Measurements from ENCODE around the gene WDFY2.
"Not testable (repeated sequence)": the region's sequence is repeated elsewhere in the genome, so short reads cannot be mapped to it uniquely, and the experiment has no call there.

The WDFY2 gene

DNA sequence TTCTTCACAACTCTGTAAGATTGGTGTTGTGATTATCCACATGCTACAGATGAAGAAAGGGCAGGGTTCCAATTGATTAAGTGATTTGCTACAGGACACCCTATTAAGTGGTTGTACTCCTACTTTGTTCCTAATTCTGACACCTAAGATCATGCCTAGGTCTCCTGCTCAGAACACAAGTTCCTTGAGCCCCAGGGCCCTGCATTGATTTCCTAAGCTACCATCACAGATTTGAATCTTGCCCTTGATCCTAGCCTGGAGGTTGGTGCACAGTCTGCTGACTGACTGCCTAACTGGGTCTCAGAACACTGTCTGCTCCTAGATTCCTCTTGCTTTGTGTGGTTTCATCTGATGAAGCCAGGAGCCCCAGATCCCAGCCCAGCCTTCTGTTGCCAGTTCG is 19.6 kb upstream of the WDFY2 start:
- DNase-seq: no peak

DNA sequence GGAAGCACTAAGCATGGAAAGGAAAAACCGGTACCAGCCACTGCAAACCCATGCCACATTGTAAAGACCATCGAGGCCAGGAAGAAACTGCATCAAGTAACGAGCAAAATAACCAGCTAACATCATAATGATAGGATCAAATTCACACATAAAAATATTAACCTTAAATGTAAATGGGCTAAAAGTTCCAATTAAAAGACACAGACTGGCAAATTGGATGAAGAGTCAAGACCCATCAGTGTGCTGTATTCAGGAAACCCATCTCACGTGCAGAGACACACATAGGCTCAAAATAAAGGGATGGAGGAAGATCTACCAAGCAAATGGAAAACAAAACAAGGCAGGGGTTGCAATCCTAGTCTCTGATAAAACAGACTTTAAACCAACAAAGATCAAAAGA is 15.3 kb upstream of the WDFY2 start:
- DNase-seq: not testable (repeated sequence)

DNA sequence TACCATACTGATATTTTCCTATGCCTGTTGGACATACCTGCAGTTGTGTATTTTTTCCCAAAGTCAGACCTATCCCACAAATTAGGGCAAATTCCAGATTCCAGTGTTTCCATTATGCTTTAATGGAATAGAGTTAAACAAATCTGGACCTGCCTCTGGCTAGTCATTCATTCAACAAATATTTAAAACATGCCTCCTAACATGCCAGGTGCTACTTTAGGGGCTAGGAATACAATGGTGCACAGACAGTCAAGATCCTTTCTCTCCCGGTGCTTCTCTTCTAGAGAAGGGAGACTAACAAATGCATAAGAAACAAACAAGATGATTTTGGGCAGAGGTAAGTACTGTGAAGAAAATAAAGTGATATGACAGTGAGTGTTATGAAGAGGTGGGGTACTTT is 7.5 kb upstream of the WDFY2 start:
- DNase-seq: no peak

DNA sequence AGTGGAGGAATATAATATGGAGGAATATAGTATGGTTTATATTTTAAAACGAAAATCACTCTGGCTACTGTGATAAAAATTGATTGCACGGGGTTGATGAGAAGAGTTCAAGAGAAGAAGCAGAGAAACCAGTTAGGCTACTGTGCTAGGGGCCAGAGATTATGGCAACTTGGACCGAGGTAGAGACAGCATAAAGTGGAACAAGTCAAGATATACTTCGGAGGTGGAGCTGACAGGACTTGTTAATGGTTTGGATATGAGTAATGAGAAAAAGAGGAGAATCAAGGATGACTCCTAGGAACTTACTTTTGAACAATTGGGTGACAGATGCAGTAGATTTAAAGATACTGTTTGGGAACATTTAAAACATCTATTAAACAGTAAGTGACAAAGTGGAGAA is 6.6 kb upstream of the WDFY2 start:
- no peak for DNase-seq

DNA sequence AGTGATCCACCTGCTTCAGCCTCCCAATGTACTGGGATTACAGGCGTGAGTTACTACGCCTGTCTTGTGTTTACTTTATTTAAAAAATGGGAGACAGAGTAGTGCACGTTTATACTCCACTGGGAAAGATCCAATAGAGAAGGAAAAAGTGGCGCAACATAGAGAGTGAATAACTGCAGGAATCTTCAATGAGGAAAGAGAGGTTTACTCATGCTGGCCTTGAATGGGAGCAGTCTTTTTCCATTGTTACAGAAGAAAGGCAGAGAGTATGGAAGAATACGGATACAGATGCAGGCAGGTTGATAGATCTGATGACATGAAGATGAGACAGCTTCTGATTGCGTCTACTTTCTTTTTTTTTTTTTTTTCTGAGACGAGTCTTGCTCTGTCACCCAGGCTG is 4.6 kb upstream of the WDFY2 start:
- DNase-seq: no peak

DNA sequence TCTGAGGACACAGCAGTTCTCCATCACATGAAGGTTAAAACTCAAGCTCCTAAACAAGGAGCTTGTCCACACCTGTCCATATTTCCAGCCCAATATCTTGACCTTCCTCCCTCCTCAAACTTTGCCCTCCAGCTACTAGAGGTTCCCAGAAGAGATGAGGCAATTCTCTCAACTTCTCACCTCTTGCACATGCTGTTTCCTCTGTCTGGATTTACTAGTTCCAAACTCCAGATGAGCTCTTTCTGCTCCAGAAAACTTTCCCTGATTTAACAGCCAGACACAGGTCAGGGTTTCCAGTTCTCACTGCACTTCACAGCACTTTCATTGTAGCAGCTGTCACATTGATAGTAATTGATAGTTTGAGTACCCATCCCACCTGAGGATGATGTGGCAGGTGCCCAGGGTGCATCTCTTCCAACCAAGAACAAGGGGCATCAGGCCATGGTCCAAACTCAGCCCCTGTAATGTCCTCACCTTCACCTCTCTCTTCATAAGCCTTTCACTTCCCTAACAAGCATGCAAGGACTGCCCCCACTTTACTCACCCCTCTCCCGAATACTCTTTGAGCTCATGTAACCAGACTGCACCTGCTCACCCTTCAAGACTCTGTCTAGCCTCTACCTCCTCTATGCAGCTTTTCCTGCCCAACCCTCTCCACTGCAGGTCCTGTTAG is 3.0 kb upstream of the WDFY2 start:
- DNase-seq: no peak

DNA sequence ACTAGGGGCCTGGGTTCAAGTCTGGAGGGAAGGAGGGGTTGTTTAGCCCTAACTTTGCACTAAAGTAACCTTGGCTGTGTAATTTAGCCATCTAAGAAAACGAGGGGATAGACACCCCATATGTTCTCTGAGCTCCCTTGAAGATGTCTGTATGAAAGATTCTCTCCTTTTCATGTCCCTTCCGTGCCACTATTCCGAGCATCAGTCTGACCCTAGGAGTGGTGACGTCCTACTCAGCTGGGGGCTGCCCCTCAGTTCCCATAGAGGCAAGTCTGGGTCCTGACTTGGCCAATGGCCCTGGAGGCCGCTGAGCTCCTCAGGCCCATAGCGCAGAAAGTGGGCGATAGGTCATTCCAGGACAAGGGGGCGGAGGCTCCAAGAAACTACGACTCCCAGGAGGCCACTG is 790 bp upstream of the WDFY2 start:
- no peak for DNase-seq

DNA sequence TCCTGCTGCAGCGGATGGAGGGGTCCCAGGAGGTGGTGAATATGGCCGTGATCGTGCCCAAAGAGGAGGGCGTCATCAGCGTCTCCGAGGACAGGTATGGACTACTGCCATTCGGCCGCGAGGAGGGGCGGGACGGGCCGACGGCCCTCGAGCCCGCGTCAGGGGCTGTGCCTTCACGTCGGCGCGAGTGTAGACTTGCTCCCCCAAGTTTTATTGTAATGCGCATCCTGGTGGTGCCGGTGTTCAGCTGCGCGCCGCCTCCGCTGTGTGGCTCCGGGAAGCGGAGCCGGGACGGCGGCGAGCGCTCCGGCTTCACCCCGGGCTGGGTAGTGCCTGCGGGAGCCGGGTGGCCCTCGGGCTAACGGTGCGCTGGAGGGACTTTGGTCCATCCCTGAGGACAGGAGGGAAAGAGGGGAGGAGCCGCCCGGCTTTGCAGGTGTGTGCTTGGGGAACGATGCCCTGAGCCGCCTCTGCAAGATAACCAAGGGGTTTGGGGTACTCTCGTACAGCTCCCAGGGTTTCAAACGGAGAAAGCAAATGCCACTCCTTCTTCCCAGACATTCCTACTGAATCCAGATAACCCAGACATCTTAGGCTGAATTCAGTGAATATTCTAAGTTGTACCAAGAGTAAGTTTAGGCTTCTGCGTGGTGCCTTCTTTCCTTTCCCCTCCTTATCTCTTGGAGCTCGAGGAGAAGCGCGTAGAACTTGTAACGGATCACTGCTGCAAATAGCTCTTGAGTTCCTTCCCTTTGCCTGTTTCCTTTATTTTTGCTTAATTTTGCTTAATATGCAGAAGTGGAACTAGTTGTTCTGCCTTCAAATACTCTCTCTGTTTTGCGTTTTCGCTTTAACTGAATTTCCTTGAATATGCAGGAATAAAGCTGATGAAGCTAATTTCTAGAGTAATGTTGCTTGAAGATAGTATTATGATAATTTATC is 740 bp downstream of the WDFY2 start:
- DNase-seq: peak; percentile 83

DNA sequence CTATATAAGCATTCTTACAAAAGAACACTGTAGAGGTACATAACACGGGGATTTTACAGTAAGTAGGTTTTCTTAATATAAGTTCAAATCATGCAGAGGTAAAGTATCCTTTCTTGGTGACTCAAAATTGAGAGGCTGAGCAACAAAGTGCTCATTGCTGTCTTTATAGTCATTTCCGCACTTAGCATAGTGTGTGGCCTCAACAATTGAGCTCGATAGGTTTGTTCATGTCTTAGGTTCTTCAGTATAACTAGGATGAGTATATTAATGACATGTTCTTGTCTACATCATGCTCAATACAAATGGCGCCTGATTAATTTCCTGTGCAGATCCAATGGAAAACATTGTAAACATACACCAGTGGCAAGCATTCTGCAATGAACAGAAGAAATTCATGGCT is 1.4 kb downstream of the WDFY2 start:
- no peak for DNase-seq

DNA sequence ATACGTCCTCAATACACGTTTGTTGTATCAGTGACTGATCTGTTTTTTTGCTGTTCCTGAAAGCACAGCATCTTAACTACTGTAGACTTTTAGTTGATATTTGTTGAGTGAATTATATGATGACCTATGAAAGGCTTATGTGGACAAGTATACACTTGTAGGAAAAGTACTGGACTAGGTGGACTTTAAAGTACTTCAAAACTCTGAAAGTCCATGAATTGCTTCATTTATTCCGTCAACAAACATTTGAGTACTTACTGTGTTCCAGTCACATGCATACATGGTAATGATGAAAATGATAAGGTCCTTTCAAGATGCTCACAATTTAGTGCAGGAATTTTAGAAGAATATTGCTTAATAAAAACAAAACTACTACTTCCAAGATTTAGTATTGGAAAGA is 3.1 kb downstream of the WDFY2 start:
- DNase-seq: no peak

DNA sequence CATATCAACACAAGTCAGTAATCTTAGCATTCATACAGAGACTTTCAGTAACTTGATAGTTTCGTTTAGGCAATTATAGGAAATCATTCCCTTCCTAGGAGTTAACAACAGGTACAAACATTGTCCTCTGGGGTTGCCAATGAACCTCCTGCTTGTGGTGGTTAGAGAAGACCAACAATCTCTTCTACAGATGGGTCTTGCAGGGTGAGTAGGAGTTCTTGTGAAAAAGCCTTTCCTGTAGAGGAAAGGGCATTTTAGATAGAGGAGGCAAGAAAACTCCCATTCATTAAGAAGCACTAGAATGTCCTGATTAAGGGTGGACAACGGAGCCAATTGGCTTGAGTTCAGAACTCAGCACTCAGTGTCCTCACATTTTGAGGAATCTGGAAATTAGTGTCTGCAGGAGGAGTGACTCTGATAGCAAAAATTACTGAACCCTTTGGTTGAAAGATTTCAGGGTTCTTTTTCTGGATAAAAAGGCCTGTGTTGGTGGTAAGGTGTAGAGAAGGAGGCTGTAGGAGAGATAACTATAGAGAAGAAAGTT is 4.2 kb downstream of the WDFY2 start:
- no peak for DNase-seq

DNA sequence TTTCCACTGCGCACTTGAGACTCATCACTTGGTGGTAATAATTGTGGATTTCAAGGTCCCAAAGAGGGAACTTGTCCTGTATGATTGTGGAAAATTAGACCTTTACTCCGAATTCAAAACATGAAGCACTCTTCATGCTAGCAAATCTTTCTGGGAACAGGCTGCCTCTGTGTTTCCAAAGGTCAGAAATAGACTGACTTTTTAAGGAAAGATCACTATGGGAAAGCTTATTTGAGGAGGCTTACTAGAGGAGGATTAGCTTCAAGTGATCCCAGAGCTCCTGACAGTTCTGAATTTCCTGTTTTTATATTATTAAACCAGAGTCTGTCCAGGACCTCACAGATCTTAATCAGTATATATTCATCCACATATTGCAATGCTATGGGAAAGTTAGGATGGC is 5.5 kb downstream of the WDFY2 start:
- DNase-seq: no peak

DNA sequence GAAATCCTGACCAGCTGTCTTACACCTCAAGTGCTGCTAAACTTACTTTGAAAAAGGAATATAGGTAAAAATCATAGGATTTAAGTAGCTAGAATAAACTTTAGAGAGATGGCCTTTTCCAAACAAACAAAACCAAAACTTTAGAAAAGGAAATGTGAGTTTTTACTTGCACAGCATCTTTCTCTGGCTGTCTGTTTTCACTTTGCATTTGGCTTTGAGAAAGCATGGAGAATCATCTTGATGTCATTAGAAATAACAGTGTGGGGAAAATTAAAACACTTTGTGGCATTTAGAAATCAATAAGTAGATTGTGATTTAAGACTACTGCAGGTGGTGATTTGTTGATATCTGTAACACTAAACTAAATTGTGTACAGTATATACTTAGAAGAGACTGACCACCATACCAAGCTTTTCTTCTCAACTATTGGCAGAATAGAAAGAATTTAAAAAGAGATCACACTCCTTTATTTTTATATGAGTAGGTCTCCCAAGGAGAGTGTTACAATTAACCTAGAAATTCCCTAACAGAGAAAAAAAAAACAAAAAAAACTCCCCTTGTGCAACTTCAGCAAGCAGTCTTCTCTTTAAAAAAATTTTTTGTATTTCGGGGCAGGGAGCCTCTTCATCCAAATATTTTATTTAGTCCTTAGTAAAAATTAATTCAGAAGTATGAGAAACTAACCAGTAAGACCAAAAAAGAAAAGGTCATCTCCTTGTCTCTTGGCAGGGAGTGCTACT is 6.1 kb downstream of the WDFY2 start:
- no peak for DNase-seq

DNA sequence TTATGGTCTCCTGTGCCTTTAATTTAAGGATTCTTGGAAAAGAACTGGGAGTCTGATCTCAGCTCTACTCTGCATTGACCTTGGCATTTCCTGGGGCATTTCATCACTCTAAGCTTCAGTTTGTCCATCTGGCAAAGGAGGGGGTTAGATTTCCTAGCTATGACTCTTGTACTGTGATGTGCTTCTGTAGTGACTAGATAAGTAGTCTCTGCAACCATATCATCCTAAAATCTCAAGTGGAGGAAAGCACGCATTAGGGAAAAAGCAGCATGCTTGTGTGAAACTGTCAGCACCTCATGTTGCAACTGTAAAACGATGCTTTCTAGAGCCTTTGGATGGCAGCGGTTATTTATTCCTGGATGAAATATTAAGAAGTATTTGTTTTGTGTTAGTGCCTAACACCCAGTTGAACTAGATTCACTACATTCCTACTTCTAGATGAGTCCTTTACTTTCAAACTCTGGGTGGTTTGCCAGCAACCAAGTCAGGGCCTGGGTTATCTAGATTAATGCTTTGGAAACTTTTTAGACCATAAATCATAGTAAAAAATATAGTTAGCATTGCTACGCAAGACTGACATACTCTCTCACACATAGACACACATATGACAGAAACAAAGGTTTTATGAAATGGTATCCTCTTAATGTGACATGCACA is 6.8 kb downstream of the WDFY2 start:
- no peak for DNase-seq

DNA sequence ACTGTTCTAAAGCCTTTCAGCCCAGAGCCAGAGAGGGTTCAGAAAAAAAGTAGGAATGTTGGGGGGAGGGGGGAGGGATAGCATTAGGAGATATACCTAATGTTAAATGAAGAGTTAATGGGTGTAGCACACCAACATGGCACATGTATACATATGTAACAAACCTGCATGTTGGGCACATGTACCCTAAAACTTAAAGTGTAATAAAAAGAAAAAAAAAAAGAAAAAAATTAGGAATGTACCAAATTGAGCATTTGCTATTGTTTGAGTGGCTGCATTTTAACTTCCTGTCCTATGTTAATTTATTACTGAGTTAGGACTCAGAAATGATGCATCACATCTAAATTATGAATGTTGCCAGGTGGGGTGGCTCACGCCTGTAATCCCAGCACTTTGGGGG is 7.7 kb downstream of the WDFY2 start:
- DNase-seq: not testable (repeated sequence)

DNA sequence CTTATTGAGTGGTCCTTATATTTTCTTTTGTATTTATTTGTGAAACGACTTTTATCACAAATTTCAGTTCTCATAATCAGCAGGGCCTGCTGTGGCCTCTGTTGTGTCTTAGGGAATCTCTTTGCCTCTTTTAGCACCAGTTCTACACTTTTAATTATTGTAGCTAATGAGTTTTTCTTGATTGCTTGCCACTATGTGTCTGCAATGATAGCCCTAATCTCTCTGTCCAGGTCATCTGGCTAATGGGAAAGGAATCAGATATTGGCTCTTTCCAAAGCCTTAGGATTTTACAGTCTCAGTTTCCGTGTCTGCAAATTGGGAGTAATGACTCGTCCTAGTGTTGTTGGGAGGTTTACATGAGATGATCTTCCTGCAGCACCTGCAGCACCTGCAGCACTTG is 10.2 kb downstream of the WDFY2 start:
- no peak for DNase-seq

DNA sequence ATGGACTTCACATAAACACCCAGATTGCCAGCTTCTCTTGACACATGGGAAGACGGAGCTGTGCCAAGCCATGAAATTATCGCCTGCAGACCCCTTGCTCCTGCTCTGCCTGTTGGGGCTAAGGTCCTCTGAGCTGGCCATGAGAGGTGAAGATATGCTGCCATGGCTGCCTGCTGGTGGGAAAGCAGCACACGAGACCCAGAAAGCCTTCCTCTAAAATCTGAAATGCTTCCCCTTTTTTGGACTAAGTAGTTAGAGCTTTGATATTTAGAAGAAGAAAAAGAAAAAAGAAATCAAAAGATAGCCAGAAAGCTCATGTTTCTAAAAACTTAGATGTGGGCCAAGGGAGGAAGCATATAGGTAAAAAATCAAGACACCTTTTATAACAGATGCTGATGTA is 11.2 kb downstream of the WDFY2 start:
- no peak for DNase-seq

DNA sequence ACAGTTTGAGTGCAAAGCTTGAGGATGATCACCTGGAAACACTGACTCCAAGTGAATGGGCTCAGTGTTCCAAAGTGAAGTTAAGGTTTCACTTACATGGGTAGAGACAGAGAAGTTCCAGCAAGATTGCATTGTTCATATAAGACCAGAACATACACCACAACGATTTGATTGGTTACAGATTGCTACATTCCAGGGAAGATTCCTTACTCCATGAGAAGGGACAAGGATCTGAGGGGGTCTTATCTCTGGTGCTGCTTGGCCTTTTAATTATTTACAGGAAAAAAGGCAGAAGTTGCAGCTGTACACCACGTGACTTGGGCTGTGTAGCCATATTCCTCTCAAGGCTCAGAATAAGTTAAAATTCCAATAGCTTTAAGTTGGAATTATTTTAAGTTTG is 12.3 kb downstream of the WDFY2 start:
- DNase-seq: no peak

DNA sequence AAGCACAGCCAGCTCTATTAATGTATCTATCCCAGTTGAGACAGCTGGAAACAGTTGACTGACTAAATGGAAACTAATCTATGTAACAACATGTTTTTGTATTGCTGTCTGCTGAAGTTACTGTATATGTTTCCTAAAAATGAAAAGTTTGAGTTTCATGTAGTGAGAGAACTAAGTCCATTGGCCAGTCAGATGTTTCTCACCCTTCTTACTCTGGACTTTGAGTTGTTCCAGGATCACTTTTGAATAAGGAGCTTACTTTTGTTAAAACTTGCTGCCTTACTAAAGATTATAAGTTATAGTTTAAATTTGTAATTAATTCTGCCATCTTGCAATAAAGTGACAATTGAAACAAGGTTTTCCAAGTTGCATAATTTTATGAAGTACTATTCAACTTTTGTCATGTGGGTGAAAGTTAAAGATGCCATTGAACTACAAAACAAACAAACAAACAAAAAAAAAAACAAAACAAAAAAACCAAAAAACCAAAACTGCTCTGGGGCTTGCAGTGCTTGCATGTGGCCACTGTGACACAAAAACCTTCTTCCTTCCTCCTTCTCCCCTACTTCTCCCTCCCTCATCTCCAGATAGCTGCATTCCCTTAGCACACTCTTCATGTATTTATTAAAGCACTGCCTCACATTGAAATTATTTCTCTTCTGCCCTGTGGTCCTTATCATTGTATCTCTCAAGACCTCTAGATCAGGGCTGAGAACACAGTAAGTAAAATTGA is 15.3 kb downstream of the WDFY2 start:
- DNase-seq: no peak

DNA sequence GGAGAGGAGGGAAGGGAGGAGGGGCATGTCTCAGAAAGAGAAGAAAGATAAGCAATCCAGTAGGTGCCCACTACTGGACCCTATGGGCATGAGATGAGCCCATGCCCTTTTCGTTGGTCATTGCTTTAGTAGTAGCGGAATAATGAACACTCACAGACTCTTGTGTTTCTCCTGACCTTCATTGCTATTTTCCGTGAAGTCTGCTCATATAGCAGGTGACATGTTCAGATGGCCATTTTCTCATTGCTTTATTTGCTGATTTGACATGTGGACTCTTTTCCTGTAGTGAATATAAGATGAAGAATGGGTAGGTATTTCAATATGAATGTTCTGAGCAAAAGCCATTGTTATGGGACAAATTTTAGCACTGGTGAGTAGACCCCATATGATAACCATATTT is 16.4 kb downstream of the WDFY2 start:
- no peak for DNase-seq

DNA sequence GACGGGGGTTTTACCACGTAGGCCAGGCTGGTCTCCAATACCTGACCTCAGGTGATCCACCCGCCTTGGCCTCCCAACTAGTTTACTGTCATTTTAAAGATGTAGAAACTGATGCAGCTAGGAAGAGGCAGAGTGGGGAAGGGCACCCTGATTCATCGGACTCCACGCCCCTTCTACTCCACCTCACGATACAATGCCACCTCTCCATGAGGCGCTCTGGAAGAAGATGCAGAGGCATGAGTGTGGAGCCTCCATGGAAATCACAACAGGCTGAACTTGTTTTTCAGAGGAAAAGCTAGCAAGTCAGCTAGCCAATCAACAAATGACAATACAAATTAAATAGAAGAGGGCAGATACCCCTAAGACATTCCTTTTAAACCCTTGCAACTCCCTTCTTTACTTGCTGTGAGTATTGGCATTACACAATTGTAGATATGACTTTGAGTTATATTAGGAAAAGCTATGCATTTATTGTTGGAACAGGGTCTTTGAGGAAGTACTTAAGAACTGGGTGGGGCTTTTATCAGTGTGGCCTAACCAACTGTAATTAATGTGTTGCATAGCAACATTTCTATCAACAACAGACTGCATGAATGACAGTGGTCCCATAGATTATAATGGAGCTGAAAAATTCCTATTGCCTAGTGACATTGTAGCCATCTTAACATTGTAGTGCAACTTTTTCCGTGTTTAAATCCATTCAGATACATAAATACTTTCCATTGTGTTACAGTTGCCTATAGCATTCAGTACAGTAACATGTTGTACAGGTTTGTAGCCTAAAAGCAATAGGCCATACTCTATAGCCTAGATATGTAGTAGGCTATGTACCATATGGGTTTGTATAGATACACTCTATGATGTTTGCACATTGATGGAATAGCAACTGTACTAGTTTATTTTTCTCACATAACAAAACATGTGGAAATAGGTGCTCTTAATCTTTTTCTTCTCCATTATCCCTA is 17.6 kb downstream of the WDFY2 start:
- no peak for DNase-seq

Measured in activated CD8-positive, alpha-beta memory T cell treated with anti-CD3 and anti-CD28 coated beads, Interleukin-2, amount 50 U/mL, for 48 hours (primary cell).